VCaP (cell line): Measurements from ENCODE around the gene PTPRD.

Experiments used
- H3K27ac ChIP-seq: fragments of 450-650 bp; 2 replicates; pipeline ENCODE4 v1.5.1; 2017
- CTCF ChIP-seq: fragments of 450-650 bp; conservative IDR thresholded peaks from 2 replicates; pipeline ENCODE4 v1.5.1; 2017; ENCODE audit warnings: mild to moderate bottlenecking, moderate library complexity

Gene PTPRD

GRCh38 chr9:8806150-8806549 is 1806.7 kb downstream of the PTPRD start:
- H3K27ac ChIP-seq = no peak overlapping the region
- no peak for TF ChIP-seq CTCF

GRCh38 chr9:8804613-8805012 is 1808.2 kb downstream of the PTPRD start:
- no peak overlapping the region for H3K27ac ChIP-seq
- TF ChIP-seq CTCF = no peak

GRCh38 chr9:8802242-8802641 is 1810.6 kb downstream of the PTPRD start:
- H3K27ac ChIP-seq = no peak overlapping the region

GRCh38 chr9:8800196-8800595 is 1812.6 kb downstream of the PTPRD start:
- H3K27ac ChIP-seq = no peak overlapping the region
- TF ChIP-seq CTCF = no peak

More at GRCh38 chr9:8802242-8802641, 1810.6 kb downstream of the PTPRD start:
- TF ChIP-seq CTCF = no peak

- no peak for TF ChIP-seq CTCF
- no peak overlapping the region for H3K27ac ChIP-seq
These were observed 1813.2 kb downstream of the PTPRD start for GRCh38 chr9:8799615-8800014.

- H3K27ac ChIP-seq = no peak overlapping the region
- no peak for TF ChIP-seq CTCF
These were observed 1813.6 kb downstream of the PTPRD start for GRCh38 chr9:8799206-8799605.

- H3K27ac ChIP-seq = no peak overlapping the region
- TF ChIP-seq CTCF = no peak
These were observed 1828.0 kb downstream of the PTPRD start for GRCh38 chr9:8784838-8785237.

GRCh38 chr9:8783941-8784340 is 1828.9 kb downstream of the PTPRD start:
- no peak overlapping the region for H3K27ac ChIP-seq
- TF ChIP-seq CTCF = no peak
